WTC11 (cell line): ENCODE measurements around the gene TMC5.

Experiments
- CTCF ChIP-seq: fragments of 200-600 bp; IDR thresholded peaks from 2 replicates; pipeline ENCODE4 v1.8.0; 2022; ENCODE audit warnings: antibody characterized with exemption
- TF ChIP-seq, protein P1 (sequence below): sonication (generic); formaldehyde crosslinking; IDR thresholded peaks from 2 replicates; pipeline ENCODE4 v1.8.1; 2022; ENCODE audit warnings: low read depth, mild to moderate bottlenecking, moderate library complexity, missing genetic modification reagents, borderline replicate concordance
- TF ChIP-seq, protein P2 (sequence below): sonication (generic); formaldehyde crosslinking; IDR thresholded peaks from 2 replicates; pipeline ENCODE4 v1.8.1; 2022; ENCODE audit warnings: mild to moderate bottlenecking, missing genetic modification reagents, moderate library complexity, borderline replicate concordance

GRCh38 chr16:19437280-19437679 is 19.6 kb downstream of the TMC5 start:
- TF ChIP-seq, protein P1, sequence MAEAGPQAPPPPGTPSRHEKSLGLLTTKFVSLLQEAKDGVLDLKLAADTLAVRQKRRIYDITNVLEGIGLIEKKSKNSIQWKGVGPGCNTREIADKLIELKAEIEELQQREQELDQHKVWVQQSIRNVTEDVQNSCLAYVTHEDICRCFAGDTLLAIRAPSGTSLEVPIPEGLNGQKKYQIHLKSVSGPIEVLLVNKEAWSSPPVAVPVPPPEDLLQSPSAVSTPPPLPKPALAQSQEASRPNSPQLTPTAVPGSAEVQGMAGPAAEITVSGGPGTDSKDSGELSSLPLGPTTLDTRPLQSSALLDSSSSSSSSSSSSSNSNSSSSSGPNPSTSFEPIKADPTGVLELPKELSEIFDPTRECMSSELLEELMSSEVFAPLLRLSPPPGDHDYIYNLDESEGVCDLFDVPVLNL (CRISPR knock-in tag), result no peak
- TF ChIP-seq CTCF, result no peak
- TF ChIP-seq, protein P2, sequence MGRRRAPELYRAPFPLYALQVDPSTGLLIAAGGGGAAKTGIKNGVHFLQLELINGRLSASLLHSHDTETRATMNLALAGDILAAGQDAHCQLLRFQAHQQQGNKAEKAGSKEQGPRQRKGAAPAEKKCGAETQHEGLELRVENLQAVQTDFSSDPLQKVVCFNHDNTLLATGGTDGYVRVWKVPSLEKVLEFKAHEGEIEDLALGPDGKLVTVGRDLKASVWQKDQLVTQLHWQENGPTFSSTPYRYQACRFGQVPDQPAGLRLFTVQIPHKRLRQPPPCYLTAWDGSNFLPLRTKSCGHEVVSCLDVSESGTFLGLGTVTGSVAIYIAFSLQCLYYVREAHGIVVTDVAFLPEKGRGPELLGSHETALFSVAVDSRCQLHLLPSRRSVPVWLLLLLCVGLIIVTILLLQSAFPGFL (CRISPR knock-in tag), result no peak
